ENCODE measurements around the gene EEF1AKMT1.

GRCh38 chr13:20796791-20797508 lies 23.2 kb upstream of the EEF1AKMT1 start:
- no peak for TF ChIP-seq CTCF (IDR thresholded peaks at IDR 0.05; ENCODE audit: insufficient read depth, low read length, poor library complexity, severe bottlenecking)
- TF ChIP-seq EZH2phosphoT487 (conservative IDR thresholded peaks at IDR 0.05; ENCODE audit: low read length), result no peak

All from SU-DHL-6 (cell line).